Measurements from ENCODE around the gene RAD51C.
"Not testable (repeated sequence)": the region's sequence is repeated elsewhere in the genome, so short reads cannot be mapped to it uniquely, and the experiment has no call there.

Gene RAD51C

DNA sequence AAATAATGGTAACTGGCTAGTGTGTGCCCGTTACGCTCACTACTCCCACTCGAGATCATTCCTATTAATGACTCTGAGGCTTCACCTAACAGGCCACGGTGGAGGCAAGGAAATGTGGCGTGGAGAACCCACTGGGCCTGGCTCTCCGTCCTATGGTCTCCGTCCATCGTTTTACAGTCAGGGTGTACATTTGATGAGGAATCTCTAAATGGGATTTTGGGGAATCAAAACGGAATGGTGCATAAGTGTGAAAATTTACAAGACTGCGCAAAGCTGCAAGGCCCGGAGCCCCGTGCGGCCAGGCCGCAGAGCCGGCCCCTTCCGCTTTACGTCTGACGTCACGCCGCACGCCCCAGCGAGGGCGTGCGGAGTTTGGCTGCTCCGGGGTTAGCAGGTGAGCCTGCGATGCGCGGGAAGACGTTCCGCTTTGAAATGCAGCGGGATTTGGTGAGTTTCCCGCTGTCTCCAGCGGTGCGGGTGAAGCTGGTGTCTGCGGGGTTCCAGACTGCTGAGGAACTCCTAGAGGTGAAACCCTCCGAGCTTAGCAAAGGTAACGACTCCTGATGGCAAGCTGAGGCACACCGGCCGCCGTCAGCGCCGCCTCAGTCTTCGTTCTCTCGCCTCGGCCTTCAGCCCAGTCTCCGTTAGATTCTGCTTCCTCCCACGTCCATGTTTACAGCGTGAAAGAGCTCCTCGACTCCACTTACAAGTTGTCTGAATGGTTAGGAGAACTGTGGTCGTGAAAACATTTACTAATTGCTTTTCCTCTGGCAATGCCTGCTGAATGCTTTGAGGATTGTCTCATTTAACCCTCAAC is at the start of gene RAD51C:
TSS of gene RAD51C (plus strand) at position 364 of the 817 bp plus-strand sequence. CDS start at position 406, 42 bp downstream.
- H3K4me3 ChIP-seq (ENCODE audit: low read length in 2 of 2): peak within 1 kb of the TSS; percentile 78 to 90
- H3K27ac ChIP-seq (ENCODE audit: low read depth in 2 of 2, low read length in 2 of 2): peak within 1 kb of the TSS; percentile 41 to 75
- H3K4me1 ChIP-seq (ENCODE audit: control insufficient read depth in 2 of 2, insufficient read depth in 2 of 2, low read length in 2 of 2): peaks cover 7 to 8% of the 10 kb centered on the region in 2 donors
- no peaks in the 10 kb centered on the region for H3K27me3 ChIP-seq (ENCODE audit: control insufficient read depth in 2 of 2, insufficient read depth in 2 of 2, low read length in 2 of 2)
- peak within 1 kb of the TSS; percentile 66 to 80 for H3K9ac ChIP-seq (ENCODE audit: low read depth in 1 of 2, low read length in 2 of 2)
- no peaks in the 10 kb centered on the region for H3K9me3 ChIP-seq (ENCODE audit: control insufficient read depth in 2 of 2, low read length in 2 of 2)
- peaks cover 0 to 3% of the 10 kb centered on the region in 2 donors for H3K36me3 ChIP-seq (ENCODE audit: control insufficient read depth in 2 of 2, insufficient read depth in 2 of 2, low read length in 2 of 2)

DNA sequence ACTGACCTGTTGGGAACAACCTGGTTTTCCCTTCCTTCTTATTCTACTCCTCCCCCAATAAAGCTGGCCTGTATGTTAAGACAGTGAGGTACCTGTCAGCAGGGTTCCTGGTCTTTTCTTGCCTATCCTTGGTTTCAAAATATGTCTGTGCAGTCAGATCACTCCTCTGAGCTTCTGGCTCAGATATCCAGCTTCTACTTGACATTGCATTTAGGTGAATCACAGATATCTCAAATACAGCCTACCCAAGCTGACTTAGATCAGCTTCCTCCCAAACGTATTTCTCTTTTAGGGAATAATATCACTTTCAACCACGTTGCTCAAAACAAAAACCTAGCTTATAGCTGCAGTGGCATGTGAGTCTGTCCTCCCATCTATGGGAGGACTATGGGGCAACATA is 49.3 kb upstream of the RAD51C start:
- Histone ChIP-seq H3K36me3 (ENCODE audit: control insufficient read depth in 2 of 2, insufficient read depth in 2 of 2, low read length in 2 of 2) (no peaks in the 10 kb centered on the region), H3K9me3 (ENCODE audit: control insufficient read depth in 2 of 2, low read length in 2 of 2) (no peaks in the 10 kb centered on the region), H3K4me1 (ENCODE audit: control insufficient read depth in 2 of 2, insufficient read depth in 2 of 2, low read length in 2 of 2) (no peaks in the 10 kb centered on the region), H3K4me3 (ENCODE audit: low read length in 2 of 2) (no peak overlapping the region), H3K9ac (ENCODE audit: low read depth in 1 of 2, low read length in 2 of 2) (no peak overlapping the region), H3K27me3 (ENCODE audit: control insufficient read depth in 2 of 2, insufficient read depth in 2 of 2, low read length in 2 of 2) (no peaks in the 10 kb centered on the region), H3K27ac (ENCODE audit: low read depth in 2 of 2, low read length in 2 of 2) (no peak overlapping the region)

DNA sequence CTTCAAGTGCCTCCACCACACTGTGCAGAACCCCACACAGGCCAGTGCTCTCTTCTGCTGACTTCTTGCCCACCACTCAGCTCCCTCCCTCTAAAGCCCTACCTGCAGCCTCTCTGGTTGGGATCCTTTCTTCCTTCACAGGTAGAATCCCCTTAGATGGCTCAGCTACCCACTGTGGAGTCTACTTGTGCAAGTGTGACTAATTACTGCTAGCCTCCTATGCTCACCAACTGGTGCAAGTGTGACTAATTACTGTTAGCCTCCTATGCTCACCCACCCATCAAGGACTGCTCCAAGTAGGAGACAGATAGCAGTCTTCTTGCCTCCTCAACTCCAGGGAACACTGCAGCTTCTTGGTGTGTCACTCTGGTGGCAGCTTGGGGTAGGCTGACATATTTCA is 44.2 kb upstream of the RAD51C start:
- H3K9me3 ChIP-seq (ENCODE audit: control insufficient read depth in 2 of 2, low read length in 2 of 2): no peaks in the 10 kb centered on the region

GRCh38 chr17:58657962-58658803 is 34.2 kb upstream of the RAD51C start:
- H3K4me3 ChIP-seq (ENCODE audit: low read length in 2 of 2): peak overlapping the region; percentile 59 to 78
- H3K27ac ChIP-seq (ENCODE audit: low read depth in 2 of 2, low read length in 2 of 2): peak overlapping the region in 1 of 2 donors; percentile 70
- not testable (repeated sequence) for H3K27me3 ChIP-seq (ENCODE audit: control insufficient read depth in 2 of 2, insufficient read depth in 2 of 2, low read length in 2 of 2); H3K4me1 ChIP-seq (ENCODE audit: control insufficient read depth in 2 of 2, insufficient read depth in 2 of 2, low read length in 2 of 2); H3K9me3 ChIP-seq (ENCODE audit: control insufficient read depth in 2 of 2, low read length in 2 of 2); H3K36me3 ChIP-seq (ENCODE audit: control insufficient read depth in 2 of 2, insufficient read depth in 2 of 2, low read length in 2 of 2)
- peak overlapping the region in 1 of 2 donors; percentile 12 for H3K9ac ChIP-seq (ENCODE audit: low read depth in 1 of 2, low read length in 2 of 2)

More for the DNA sequence above, 44.2 kb upstream of the RAD51C start:
- Histone ChIP-seq H3K4me1 (ENCODE audit: control insufficient read depth in 2 of 2, insufficient read depth in 2 of 2, low read length in 2 of 2) (no peaks in the 10 kb centered on the region), H3K4me3 (ENCODE audit: low read length in 2 of 2) (no peak overlapping the region), H3K9ac (ENCODE audit: low read depth in 1 of 2, low read length in 2 of 2) (no peak overlapping the region), H3K36me3 (ENCODE audit: control insufficient read depth in 2 of 2, insufficient read depth in 2 of 2, low read length in 2 of 2) (no peaks in the 10 kb centered on the region), H3K27ac (ENCODE audit: low read depth in 2 of 2, low read length in 2 of 2) (no peak overlapping the region), H3K27me3 (ENCODE audit: control insufficient read depth in 2 of 2, insufficient read depth in 2 of 2, low read length in 2 of 2) (no peaks in the 10 kb centered on the region)

DNA sequence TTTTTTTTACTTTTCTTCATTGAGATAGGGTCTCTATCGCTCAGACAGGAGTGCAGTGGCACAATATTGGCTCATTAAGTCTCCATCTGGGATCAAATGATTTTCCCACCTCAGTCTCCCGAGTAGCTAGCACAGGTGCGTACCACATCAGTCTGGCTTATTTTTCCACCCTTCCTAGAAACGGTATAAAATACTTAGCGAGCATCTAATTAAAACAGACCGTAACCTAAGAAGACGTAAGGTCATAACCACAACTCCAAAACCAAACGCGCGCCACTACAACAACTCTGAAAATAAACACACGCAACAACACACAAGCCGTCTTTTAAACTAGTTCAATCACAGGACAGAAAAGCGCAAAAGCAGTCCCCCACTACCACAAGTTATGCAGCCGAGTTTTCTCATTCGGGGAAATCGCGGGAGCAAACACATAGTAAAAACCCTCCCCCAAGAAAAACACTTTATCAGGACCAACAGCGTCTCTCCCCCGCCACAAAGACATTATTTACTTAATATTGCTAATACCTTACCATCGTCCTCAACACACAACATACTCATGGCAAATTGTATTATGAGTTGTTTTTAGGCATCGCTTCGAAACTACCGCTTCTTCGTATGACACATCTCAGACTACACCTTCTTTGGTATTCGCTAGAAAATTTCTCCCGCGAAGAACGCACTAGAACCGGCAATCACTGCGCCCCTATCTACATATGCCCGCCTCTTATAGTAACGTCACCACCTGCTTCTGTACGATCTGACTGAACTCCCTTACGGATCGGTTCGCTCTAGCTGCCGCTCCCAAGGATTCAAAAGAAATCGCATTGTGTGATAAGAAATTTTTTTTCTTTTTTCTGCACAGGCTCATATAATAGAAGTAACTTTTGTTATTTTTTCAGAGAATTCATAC is 33.3 kb upstream of the RAD51C start:
- Histone ChIP-seq H3K36me3 (ENCODE audit: control insufficient read depth in 2 of 2, insufficient read depth in 2 of 2, low read length in 2 of 2) (no peaks in the 10 kb centered on the region), H3K4me1 (ENCODE audit: control insufficient read depth in 2 of 2, insufficient read depth in 2 of 2, low read length in 2 of 2) (no peaks in the 10 kb centered on the region), H3K27ac (ENCODE audit: low read depth in 2 of 2, low read length in 2 of 2) (peak overlapping the region; percentile 67 to 70), H3K9ac (ENCODE audit: low read depth in 1 of 2, low read length in 2 of 2) (peak overlapping the region; percentile 73 to 81), H3K9me3 (ENCODE audit: control insufficient read depth in 2 of 2, low read length in 2 of 2) (no peaks in the 10 kb centered on the region), H3K4me3 (ENCODE audit: low read length in 2 of 2) (peak overlapping the region; percentile 59 to 78), H3K27me3 (ENCODE audit: control insufficient read depth in 2 of 2, insufficient read depth in 2 of 2, low read length in 2 of 2) (no peaks in the 10 kb centered on the region)

GRCh38 chr17:58659714-58660084 is 32.7 kb upstream of the RAD51C start:
- H3K9ac ChIP-seq (ENCODE audit: low read depth in 1 of 2, low read length in 2 of 2): peak overlapping the region; percentile 73 to 81
- peak overlapping the region; percentile 59 to 78 for H3K4me3 ChIP-seq (ENCODE audit: low read length in 2 of 2)
- H3K4me1 ChIP-seq (ENCODE audit: control insufficient read depth in 2 of 2, insufficient read depth in 2 of 2, low read length in 2 of 2); H3K36me3 ChIP-seq (ENCODE audit: control insufficient read depth in 2 of 2, insufficient read depth in 2 of 2, low read length in 2 of 2); H3K27me3 ChIP-seq (ENCODE audit: control insufficient read depth in 2 of 2, insufficient read depth in 2 of 2, low read length in 2 of 2); H3K27ac ChIP-seq (ENCODE audit: low read depth in 2 of 2, low read length in 2 of 2); H3K9me3 ChIP-seq (ENCODE audit: control insufficient read depth in 2 of 2, low read length in 2 of 2): not testable (repeated sequence)

GRCh38 chr17:58660621-58661020 is 31.8 kb upstream of the RAD51C start:
- Histone ChIP-seq H3K27ac (ENCODE audit: low read depth in 2 of 2, low read length in 2 of 2) (no peak overlapping the region), H3K36me3 (ENCODE audit: control insufficient read depth in 2 of 2, insufficient read depth in 2 of 2, low read length in 2 of 2) (no peaks in the 10 kb centered on the region), H3K4me1 (ENCODE audit: control insufficient read depth in 2 of 2, insufficient read depth in 2 of 2, low read length in 2 of 2) (no peaks in the 10 kb centered on the region), H3K4me3 (ENCODE audit: low read length in 2 of 2) (no peak overlapping the region), H3K9me3 (ENCODE audit: control insufficient read depth in 2 of 2, low read length in 2 of 2) (no peaks in the 10 kb centered on the region), H3K9ac (ENCODE audit: low read depth in 1 of 2, low read length in 2 of 2) (no peak overlapping the region), H3K27me3 (ENCODE audit: control insufficient read depth in 2 of 2, insufficient read depth in 2 of 2, low read length in 2 of 2) (no peaks in the 10 kb centered on the region)

- Histone ChIP-seq H3K27ac (ENCODE audit: low read depth in 2 of 2, low read length in 2 of 2) (no peak overlapping the region), H3K4me3 (ENCODE audit: low read length in 2 of 2) (no peak overlapping the region), H3K27me3 (ENCODE audit: control insufficient read depth in 2 of 2, insufficient read depth in 2 of 2, low read length in 2 of 2) (no peaks in the 10 kb centered on the region), H3K36me3 (ENCODE audit: control insufficient read depth in 2 of 2, insufficient read depth in 2 of 2, low read length in 2 of 2) (no peaks in the 10 kb centered on the region), H3K4me1 (ENCODE audit: control insufficient read depth in 2 of 2, insufficient read depth in 2 of 2, low read length in 2 of 2) (no peaks in the 10 kb centered on the region), H3K9me3 (ENCODE audit: control insufficient read depth in 2 of 2, low read length in 2 of 2) (no peaks in the 10 kb centered on the region), H3K9ac (ENCODE audit: low read depth in 1 of 2, low read length in 2 of 2) (no peak overlapping the region)
Observed at GRCh38 chr17:58661499-58661898, 30.9 kb upstream of the RAD51C start.

DNA sequence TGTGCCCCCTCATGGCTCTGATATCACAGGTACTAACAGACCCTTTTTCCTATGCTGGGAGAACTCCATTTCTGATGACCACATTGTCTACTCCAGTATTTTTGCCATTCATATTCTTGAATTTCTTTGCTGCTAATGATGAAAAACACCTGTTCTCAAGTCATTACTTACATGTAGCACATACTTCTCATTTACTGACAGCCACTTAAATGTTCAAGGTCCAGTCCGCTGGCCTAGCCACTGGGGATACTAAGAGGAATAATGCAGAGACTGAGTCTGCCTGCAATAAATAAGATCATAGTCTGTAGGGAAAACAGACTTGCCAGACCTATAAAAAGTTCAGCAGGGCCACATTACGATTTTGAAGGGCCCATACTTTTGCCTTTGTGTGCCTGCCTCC is 28.1 kb upstream of the RAD51C start:
- no peaks in the 10 kb centered on the region for H3K4me1 ChIP-seq (ENCODE audit: control insufficient read depth in 2 of 2, insufficient read depth in 2 of 2, low read length in 2 of 2)
- no peak overlapping the region for H3K9ac ChIP-seq (ENCODE audit: low read depth in 1 of 2, low read length in 2 of 2)
- H3K27ac ChIP-seq (ENCODE audit: low read depth in 2 of 2, low read length in 2 of 2): no peak overlapping the region
- H3K27me3 ChIP-seq (ENCODE audit: control insufficient read depth in 2 of 2, insufficient read depth in 2 of 2, low read length in 2 of 2): no peaks in the 10 kb centered on the region
- H3K36me3 ChIP-seq (ENCODE audit: control insufficient read depth in 2 of 2, insufficient read depth in 2 of 2, low read length in 2 of 2): no peaks in the 10 kb centered on the region
- no peaks in the 10 kb centered on the region for H3K9me3 ChIP-seq (ENCODE audit: control insufficient read depth in 2 of 2, low read length in 2 of 2)
- no peak overlapping the region for H3K4me3 ChIP-seq (ENCODE audit: low read length in 2 of 2)

All from mucosa of rectum (tissue), 2 donors.